Neural crest cell (in vitro differentiated cells): ENCODE results near the gene RAPGEF2. TPM values are rescaled to one million over a fixed set of nuclear protein-coding genes. Genes with fewer than 3 reads are reported as not detected.
A peak's percentile ranks its signal among the peaks of the same experiment; 100 is the strongest.
"Not testable (repeated sequence)": the region's sequence is repeated elsewhere in the genome, so short reads cannot be mapped to it uniquely, and the experiment has no call there.

Source experiments
- DNase-seq: peaks from one replicate; pipeline ENCODE4 v3.0.0; 2021; ENCODE audit warnings: low read depth, mixed read lengths, low spot score
- H3K27ac Mint-ChIP-seq: one replicate; pipeline ENCODE4 v1.8.0; 2021; ENCODE audit warnings: mild to moderate bottlenecking, mixed read lengths; ENCODE audit not compliant: unreplicated experiment
- H3K27me3 Mint-ChIP-seq: 2 replicates; pipeline ENCODE4 v1.8.0; 2021; ENCODE audit warnings: low read depth, mild to moderate bottlenecking, mixed read lengths
- H3K36me3 Mint-ChIP-seq: 2 replicates; pipeline ENCODE4 v1.8.0; 2021; ENCODE audit warnings: low read depth, mild to moderate bottlenecking, mixed read lengths
- H3K4me1 Mint-ChIP-seq: 2 replicates; pipeline ENCODE4 v1.8.0; 2021; ENCODE audit warnings: mixed read lengths
- H3K4me3 Mint-ChIP-seq: one replicate; pipeline ENCODE4 v1.8.0; 2021; ENCODE audit warnings: mild to moderate bottlenecking, mixed read lengths
- H3K9me3 Mint-ChIP-seq: 2 replicates; pipeline ENCODE4 v1.8.0; 2021; ENCODE audit warnings: mixed read lengths
- CTCF ChIP-seq: fragments of 200-600 bp; sonication (generic); conservative IDR thresholded peaks from 2 replicates; pipeline ENCODE4 v1.5.0; 2021; ENCODE audit warnings: antibody characterized with exemption, mild to moderate bottlenecking
- total RNA-seq: library from RNA; stranded (reverse); gene quantifications from 2 replicates; pipeline ENCODE4 v1.2.1, GENCODE V29; 2021

The RAPGEF2 gene
- total RNA-seq, 1 donor from 2014 or later: 44.2 TPM

- peaks cover 20% of the 10 kb centered on the region for H3K4me1 Mint-ChIP-seq
- no peaks in the 10 kb centered on the region for H3K27me3 Mint-ChIP-seq
- peaks cover 16% of the 10 kb centered on the region for H3K36me3 Mint-ChIP-seq
- peaks cover 15% of the 10 kb centered on the region for H3K9me3 Mint-ChIP-seq
- TF ChIP-seq CTCF: no peak
- DNase-seq: no peak
- peak overlapping the region; percentile 94 for H3K27ac Mint-ChIP-seq
- H3K4me3 Mint-ChIP-seq: no peak overlapping the region
These were observed 205.9 kb downstream of the RAPGEF2 start for GRCh38 chr4:159308566-159309340.

GRCh38 chr4:159312236-159312635 lies 209.4 kb downstream of the RAPGEF2 start:
- Mint-ChIP-seq H3K9me3 (peaks cover 8% of the 10 kb centered on the region), H3K36me3 (peaks cover 18% of the 10 kb centered on the region), H3K27me3 (no peaks in the 10 kb centered on the region), H3K27ac (no peak overlapping the region), H3K4me3 (no peak overlapping the region), H3K4me1 (peaks cover 20% of the 10 kb centered on the region)
- DNase-seq: no peak
- TF ChIP-seq CTCF: no peak

GRCh38 chr4:159315879-159316278 lies 213.0 kb downstream of the RAPGEF2 start:
- not testable (repeated sequence) for H3K27ac Mint-ChIP-seq, H3K27me3 Mint-ChIP-seq, DNase-seq, H3K4me3 Mint-ChIP-seq, H3K9me3 Mint-ChIP-seq, H3K4me1 Mint-ChIP-seq
- peak; percentile 45 for TF ChIP-seq CTCF
- peaks cover 18% of the 10 kb centered on the region for H3K36me3 Mint-ChIP-seq

- Mint-ChIP-seq H3K9me3 (peaks cover 3% of the 10 kb centered on the region), H3K36me3 (peaks cover 22% of the 10 kb centered on the region), H3K27ac (no peak overlapping the region), H3K4me3 (no peak overlapping the region), H3K4me1 (peaks cover 6% of the 10 kb centered on the region), H3K27me3 (no peaks in the 10 kb centered on the region)
- DNase-seq: no peak
- TF ChIP-seq CTCF: no peak
These were observed 214.3 kb downstream of the RAPGEF2 start for GRCh38 chr4:159317203-159317602.

- H3K4me1 Mint-ChIP-seq: peaks cover 6% of the 10 kb centered on the region
- TF ChIP-seq CTCF: no peak
- H3K27ac Mint-ChIP-seq: no peak overlapping the region
- H3K27me3 Mint-ChIP-seq: no peaks in the 10 kb centered on the region
- peaks cover 34% of the 10 kb centered on the region for H3K36me3 Mint-ChIP-seq
- no peak overlapping the region for H3K4me3 Mint-ChIP-seq
- peaks cover 10% of the 10 kb centered on the region for H3K9me3 Mint-ChIP-seq
- no peak for DNase-seq
These were observed 216.1 kb downstream of the RAPGEF2 start for GRCh38 chr4:159319027-159319426.
